Measurements from ENCODE around the gene SMARCC1.

DNA sequence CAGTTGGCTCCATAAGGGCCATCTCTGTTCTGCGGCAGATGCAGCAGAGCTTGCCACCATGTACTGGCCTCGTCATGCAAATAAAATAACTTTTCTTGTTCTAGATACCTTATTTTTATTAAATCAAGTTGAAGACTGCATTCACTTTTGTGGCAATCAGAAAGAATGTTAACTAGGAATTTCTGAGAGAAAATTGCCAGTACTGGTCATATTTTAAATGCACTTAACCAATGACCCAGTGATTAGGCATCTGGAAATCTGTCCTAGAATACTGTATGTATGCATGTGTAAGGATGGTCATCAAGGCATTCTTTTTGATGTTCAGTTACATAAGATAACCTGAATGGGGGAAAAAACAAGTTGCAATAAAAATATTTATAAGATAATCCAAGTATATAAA lies 168.8 kb downstream of the SMARCC1 start:
- TF ChIP-seq ZNF274 (IDR thresholded peaks at IDR 0.05; ENCODE audit: low read depth, low read length) (no peak), EZH2 (IDR thresholded peaks at IDR 0.05) (no peak), POLR2AphosphoS5 (IDR thresholded peaks at IDR 0.05; ENCODE audit: low read depth, low read length) (no peak)
- TF ChIP-seq, protein P1, sequence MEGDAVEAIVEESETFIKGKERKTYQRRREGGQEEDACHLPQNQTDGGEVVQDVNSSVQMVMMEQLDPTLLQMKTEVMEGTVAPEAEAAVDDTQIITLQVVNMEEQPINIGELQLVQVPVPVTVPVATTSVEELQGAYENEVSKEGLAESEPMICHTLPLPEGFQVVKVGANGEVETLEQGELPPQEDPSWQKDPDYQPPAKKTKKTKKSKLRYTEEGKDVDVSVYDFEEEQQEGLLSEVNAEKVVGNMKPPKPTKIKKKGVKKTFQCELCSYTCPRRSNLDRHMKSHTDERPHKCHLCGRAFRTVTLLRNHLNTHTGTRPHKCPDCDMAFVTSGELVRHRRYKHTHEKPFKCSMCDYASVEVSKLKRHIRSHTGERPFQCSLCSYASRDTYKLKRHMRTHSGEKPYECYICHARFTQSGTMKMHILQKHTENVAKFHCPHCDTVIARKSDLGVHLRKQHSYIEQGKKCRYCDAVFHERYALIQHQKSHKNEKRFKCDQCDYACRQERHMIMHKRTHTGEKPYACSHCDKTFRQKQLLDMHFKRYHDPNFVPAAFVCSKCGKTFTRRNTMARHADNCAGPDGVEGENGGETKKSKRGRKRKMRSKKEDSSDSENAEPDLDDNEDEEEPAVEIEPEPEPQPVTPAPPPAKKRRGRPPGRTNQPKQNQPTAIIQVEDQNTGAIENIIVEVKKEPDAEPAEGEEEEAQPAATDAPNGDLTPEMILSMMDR (IDR thresholded peaks at IDR 0.05 in 2 of 3, conservative IDR thresholded peaks at IDR 0.05 in 1 of 3; ENCODE audit: borderline replicate concordance in 1 of 3, insufficient read depth in 1 of 3, low read depth in 2 of 3, low read length in 2 of 3): no peak
